Liver (tissue), 3 donors: ENCODE results near the gene SOD1.

ENCODE experiments used
- CTCF ChIP-seq: fragments of 150-350 bp; IDR thresholded peaks from 2 replicates; pipeline ENCODE4 v1.5.1; 2017; ENCODE audit warnings: improper control_type of control experiment, low read depth, low read length; ENCODE audit not compliant: missing input control
- GABPA ChIP-seq, 2 donors: IDR thresholded peaks in 1 of 2; conservative IDR thresholded peaks in 1 of 2; 2 replicates each; pipeline ENCODE4 v1.6.1; 2016; ENCODE audit warnings: antibody characterized with exemption in 2 of 2, mild to moderate bottlenecking in 1 of 2, moderate library complexity in 1 of 2
- donor health status: healthy.
- donor health status: healthy.

GRCh38 chr21:31644643-31645042 is 14.8 kb upstream of the SOD1 start:
- TF ChIP-seq CTCF (no peak), GABPA (IDR thresholded peaks at IDR 0.05 in 1 of 2, conservative IDR thresholded peaks at IDR 0.05 in 1 of 2) (no peak)
